Kidney capillary endothelial cell (primary cell): ENCODE data around the gene AP4M1.
A peak's percentile ranks its signal among the peaks of the same experiment; 100 is the strongest.

Experiments used
- DNase-seq: peaks from one replicate; pipeline ENCODE4 v3.0.0-alpha.2; 2018; ENCODE audit warnings: low spot score

AP4M1 gene

GRCh38 chr7:100087055-100087750 lies 14.2 kb upstream of the AP4M1 start:
- DNase-seq: peak; percentile 99

- DNase-seq: no peak
Measured at GRCh38 chr7:100088095-100088620, 13.3 kb upstream of the AP4M1 start.

- no peak for DNase-seq
Measured at GRCh38 chr7:100088621-100089457, 12.6 kb upstream of the AP4M1 start, which contains the start of gene COPS6. TSS of gene COPS6 (plus strand) at chr7:100088969. CDS start at chr7:100088991, 22 bp downstream.

- no peak for DNase-seq
Measured at GRCh38 chr7:100089458-100090196, 11.8 kb upstream of the AP4M1 start.

GRCh38 chr7:100090527-100091410 lies 10.7 kb upstream of the AP4M1 start:
- no peak for DNase-seq

- DNase-seq: no peak
Measured at GRCh38 chr7:100091411-100092181, 9.8 kb upstream of the AP4M1 start.

GRCh38 chr7:100093054-100093453 lies 8.4 kb upstream of the AP4M1 start:
- no peak for DNase-seq

GRCh38 chr7:100093498-100093897 lies 7.9 kb upstream of the AP4M1 start:
- DNase-seq: no peak

- no peak for DNase-seq
Measured at GRCh38 chr7:100093925-100094486, 7.4 kb upstream of the AP4M1 start.

GRCh38 chr7:100095289-100095688 lies 6.2 kb upstream of the AP4M1 start:
- no peak for DNase-seq

GRCh38 chr7:100095704-100096103 lies 5.7 kb upstream of the AP4M1 start:
- no peak for DNase-seq

GRCh38 chr7:100098913-100099312 lies 2.5 kb upstream of the AP4M1 start:
- no peak for DNase-seq

GRCh38 chr7:100099452-100099851 lies 2.0 kb upstream of the AP4M1 start:
- no peak for DNase-seq

GRCh38 chr7:100100420-100101015 lies 925 bp upstream of the AP4M1 start:
- peak; percentile 90 for DNase-seq

- no peak for DNase-seq
Measured at GRCh38 chr7:100102950-100103840, 1.8 kb downstream of the AP4M1 start.

- no peak for DNase-seq
Measured at GRCh38 chr7:100105534-100105933, 4.1 kb downstream of the AP4M1 start.

- DNase-seq: no peak
Measured at GRCh38 chr7:100106633-100107032, 5.2 kb downstream of the AP4M1 start.

- no peak for DNase-seq
Measured at GRCh38 chr7:100107125-100107737, 5.8 kb downstream of the AP4M1 start.
